Amniotic epithelial cell (primary cell): Measurements from ENCODE around the gene NECAB3.
"Not testable (repeated sequence)": the region's sequence is repeated elsewhere in the genome, so short reads cannot be mapped to it uniquely, and the experiment has no call there.

Source experiments
- DNase-seq: peaks from one replicate; pipeline ENCODE4 v3.0.0-alpha.2; 2010; ENCODE audit warnings: low read depth

NECAB3 gene, protein sequence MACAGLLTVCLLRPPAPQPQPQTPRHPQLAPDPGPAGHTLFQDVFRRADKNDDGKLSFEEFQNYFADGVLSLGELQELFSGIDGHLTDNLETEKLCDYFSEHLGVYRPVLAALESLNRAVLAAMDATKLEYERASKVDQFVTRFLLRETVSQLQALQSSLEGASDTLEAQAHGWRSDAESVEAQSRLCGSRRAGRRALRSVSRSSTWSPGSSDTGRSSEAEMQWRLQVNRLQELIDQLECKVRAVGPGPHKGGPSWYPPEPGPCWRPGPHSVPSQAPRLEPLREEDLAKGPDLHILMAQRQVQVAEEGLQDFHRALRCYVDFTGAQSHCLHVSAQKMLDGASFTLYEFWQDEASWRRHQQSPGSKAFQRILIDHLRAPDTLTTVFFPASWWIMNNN

GRCh38 chr20:33674294-33675135, at the start of gene NECAB3:
Gene NECAB3 (minus strand): TSS chr20:33674428. CDS start chr20:33674352, 76 bp downstream.
- DNase-seq: peak; percentile 59

GRCh38 chr20:33721391-33722140, 47.3 kb upstream of the NECAB3 start:
- DNase-seq: no peak

- peak; percentile 99 for DNase-seq
Observed at GRCh38 chr20:33719989-33720709, 45.9 kb upstream of the NECAB3 start, which contains the start of gene PXMP4. Gene PXMP4 (minus strand): TSS chr20:33720310. CDS start chr20:33720207, 103 bp downstream.

DNA sequence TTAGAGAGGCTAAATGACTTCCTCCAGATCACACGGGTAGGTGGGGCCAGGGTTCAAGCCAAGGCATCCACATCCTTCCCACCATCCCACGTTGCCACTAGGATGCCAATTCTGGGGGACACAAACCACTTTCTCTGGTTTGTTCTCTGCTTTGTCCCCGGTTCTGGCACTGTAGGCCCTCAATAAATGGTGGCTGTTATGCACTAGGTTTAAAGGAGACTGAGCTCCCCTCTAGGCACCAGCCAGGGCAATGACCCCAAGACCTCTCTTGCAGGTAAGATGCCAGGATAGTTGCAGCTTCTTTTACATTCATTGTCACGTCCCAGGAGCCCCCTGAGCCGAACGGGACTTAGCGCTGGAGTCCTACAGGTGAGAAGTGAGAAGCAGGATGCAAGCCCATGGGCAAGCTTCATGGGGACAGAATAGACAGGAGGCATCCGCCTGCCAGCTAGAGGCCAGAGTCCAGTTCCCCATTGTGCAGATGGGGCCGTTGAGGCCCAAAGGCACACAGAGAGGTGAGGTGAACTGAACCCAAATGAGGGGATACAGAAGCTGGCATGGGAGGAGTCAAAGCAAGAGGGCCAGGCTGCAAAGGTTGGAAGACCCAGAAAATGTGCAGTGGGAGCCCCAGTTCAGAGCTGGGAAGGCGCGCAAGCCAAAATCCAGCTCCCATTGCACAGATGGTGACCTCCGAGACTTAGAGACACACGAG, 45.2 kb upstream of the NECAB3 start:
- no peak for DNase-seq

DNA sequence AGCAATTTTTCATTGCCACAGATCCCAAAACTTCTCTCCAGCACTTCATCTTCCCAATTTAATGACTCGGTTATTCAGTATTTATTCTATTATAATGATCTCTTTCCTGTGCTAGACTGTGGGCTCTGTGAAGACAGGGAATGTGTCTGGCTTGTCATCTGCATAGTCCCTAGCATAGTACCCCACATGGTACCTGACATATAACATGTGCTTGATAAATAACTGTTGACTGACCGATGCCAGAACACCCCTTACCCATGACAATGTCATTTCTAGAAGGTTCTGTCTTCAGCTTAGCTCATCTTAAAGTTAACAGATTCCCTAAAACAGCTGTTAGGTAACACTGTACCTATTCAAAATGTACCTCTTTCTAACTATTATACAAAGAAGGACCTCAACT, 42.3 kb upstream of the NECAB3 start:
- no peak for DNase-seq

DNA sequence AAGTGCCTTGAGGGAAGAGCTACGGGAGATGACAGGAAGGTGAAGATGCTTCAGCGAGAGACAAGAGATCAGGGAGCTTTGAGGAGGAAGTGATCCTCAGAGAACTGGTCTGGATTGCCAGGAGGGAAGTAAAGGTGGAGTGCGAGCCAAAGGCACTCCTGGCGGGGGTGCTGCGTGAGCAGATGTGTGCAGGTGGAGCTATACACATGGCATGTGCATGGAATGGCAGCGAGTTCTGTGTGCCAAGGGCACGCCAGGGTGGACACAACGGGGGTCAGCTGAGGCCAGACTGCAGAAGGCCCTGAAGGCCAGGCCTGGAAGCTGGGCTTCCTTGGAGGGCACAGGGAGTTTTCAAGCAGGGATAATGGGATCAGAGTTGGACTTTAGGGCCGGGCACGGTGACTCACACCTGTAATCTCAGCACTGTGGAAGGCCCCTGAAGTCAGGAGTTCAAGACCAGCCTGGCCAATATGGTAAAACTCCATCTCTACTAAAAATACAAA, 39.7 kb upstream of the NECAB3 start:
- no peak for DNase-seq

DNA sequence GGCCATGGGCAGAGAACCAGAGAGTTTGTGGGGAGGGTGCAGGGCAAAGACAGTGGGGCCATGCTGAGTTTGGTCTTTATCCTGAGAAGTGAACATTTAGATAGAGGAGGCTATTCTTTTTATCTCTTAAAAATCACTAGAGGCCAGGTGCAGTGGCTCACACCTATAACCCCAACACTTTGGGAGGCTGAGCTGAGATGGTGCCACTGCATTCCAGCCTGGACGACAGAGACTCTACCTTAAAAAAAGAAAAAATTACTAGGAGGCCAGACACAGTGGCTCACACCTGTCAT, 37.2 kb upstream of the NECAB3 start:
- DNase-seq: no peak

DNA sequence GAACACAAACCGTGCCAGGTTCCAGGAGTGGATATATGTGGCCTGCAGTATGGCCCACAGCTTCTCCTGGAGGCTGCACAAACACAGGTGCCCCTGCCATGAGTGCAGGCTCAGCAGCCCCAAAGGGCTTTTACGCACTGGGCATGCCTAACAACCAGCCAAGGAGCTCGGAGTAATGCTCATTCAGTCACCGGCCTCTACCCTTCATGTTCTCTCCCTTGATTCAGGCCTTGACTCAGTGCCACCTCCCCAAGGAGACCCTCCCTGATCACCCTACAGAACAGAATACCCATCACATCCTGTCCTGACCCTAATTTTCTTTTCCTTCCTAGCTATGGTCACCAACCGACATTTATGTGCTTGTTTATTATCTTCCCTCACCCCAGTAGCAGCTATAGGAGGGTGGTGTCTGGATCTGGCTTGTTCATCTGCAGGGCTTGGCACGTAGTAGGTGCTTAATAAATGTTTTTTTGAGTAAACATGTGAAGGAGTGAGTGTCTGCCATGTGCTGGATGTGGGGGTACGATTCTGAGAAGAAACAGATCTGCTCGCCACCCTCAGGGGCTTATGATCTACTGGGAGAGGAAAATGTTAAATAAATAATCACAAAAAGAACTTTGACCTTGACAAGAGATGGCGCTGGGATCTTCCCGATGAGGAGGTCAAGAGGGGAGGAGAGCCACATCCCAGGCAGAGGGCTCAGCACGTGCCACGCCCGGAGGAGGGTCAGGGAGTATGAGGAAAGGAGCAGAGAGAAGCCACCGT, 36.6 kb upstream of the NECAB3 start:
- DNase-seq: no peak

DNA sequence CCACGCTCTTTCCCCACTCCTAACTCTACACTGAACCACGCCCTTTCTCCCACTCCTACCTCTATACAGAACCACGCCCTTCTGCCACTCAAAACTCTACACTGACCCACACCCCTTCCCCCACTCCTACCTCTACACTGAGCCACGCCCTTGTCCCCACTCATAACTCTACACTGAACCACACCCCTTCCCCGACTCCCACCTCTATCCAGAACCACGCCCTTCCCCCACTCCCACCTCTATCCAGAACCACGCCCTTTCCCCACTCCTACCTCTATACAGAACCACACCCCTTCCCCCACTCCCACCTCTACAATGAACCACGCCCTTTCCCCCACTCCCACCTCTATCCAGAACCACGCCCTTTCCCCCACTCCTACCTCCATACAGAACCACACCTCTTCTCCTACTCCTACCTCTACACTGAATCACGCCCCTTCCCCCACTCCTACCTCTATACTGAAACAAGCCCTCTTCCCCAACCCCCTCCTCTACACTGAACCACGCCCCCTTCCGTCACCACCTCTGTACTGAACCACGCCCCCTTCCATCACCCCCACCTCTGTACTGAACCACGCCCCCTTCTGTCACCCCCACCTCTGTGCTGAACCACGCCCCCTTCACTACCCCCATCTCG, 35.8 kb upstream of the NECAB3 start:
- DNase-seq: no peak

GRCh38 chr20:33709398-33709797, 35.2 kb upstream of the NECAB3 start:
- no peak for DNase-seq

- DNase-seq: no peak
Observed at GRCh38 chr20:33707668-33708067, 33.4 kb upstream of the NECAB3 start.

GRCh38 chr20:33704197-33704924, 30.1 kb upstream of the NECAB3 start:
- peak; percentile 60 for DNase-seq

GRCh38 chr20:33703498-33704137, 29.4 kb upstream of the NECAB3 start:
- no peak for DNase-seq

DNA sequence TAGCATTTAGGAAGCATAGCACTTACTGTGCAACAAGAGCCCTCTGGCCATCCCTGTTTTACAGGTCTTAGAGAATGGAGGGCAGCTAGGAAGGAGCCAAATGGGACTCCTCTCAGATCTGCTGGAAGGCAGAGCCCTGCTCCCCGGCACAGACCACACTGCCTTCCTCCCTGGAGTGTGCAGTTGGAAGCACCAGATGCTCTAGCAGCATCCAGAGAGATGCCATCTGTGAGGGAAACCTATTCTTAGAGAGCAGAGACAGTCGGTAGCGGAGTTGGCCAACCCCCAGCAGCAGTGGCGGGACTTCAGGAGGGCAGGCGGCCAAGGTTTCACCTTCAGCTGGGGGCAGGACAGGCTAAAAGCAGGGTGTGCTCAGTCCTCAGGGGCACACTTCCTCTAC, 28.6 kb upstream of the NECAB3 start:
- DNase-seq: no peak

- no peak for DNase-seq
Observed at GRCh38 chr20:33701629-33702450, 27.6 kb upstream of the NECAB3 start.

DNA sequence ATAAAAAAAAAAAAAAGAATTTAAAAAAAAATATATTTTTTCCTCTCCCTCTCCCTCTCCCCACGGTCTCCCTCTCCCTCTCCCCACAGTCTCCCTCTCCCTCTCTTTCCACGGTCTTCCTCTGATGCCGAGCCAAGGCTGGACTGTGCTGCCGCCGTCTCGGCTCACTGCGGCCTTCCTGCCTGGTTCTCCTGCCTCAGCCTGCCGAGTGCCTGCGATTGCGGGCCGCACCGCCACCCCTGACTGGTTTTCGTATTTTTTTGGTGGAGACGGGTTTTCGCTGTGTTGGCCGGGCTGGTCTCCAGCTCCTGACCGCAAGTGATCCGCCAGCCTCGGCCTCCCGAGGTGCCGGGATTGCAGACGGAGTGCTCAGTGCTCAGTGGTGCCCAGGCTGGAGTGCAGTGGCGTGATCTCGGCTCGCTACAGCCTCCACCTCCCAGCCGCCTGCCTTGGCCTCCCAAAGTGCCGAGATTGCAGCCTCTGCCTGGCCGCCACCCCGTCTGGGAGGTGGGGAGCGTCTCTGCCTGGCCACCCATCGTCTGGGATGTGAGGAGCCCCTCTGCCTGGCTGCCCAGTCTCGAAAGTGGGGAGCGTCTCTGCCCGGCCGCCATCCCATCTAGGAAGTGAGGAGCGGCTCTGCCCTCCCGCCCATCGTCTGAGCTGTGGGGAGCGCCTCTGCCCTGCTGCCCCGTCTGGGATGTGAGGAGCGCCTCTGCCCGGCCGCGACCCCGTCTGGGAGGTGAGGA, 26.6 kb upstream of the NECAB3 start:
- DNase-seq: not testable (repeated sequence)

DNA sequence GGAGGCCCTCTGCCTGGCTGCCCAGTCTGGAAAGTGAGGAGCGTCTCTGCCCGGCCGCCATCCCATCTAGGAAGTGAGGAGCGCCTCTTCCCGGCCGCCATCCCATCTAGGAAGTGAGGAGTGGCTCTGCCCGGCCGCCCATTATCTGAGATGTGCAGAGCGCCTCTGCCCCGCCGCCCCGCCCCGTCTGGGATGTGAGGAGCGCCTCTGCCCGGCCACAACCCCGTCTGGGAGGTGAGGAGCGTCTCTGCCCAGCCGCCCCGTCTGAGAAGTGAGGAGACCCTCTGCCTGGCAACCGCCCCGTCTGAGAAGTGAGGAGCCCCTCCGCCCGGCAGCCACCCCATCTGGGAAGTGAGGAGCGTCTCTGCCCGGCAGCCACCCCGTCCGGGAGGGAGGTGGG, 24.7 kb upstream of the NECAB3 start:
- not testable (repeated sequence) for DNase-seq
